IMR-90 (cell line): ENCODE data around the gene ATM. TPM values are rescaled to one million over a fixed set of nuclear protein-coding genes. Genes with fewer than 3 reads are reported as not detected.
A peak's percentile ranks its signal among the peaks of the same experiment; 100 is the strongest.

Experiments used
- ATAC-seq: fragments of 200-7000 bp; cut with Tn5 transposase; 2 replicates; pipeline ENCODE4 v1.9.1; 2020; ENCODE audit warnings: low read depth, mild to moderate bottlenecking, moderate library complexity
- BruUV-seq: library from RNA; stranded (reverse); fragments of 400-500 nt; replicated peaks from 2 replicates; lab custom pipeline; 2021; lab: Mats Ljungman, UMichigan
- CTCF ChIA-PET: fragments of 300-600 bp; formaldehyde crosslinking; extraction: SDS; loops from one replicate; lab custom pipeline; 2021; ENCODE audit warnings: antibody characterized with exemption; lab: Yijun Ruan, JAX
- POLR2A ChIA-PET: fragments of 300-600 bp; sonication (Branson Sonifier 250); formaldehyde crosslinking; loops from one replicate; lab custom pipeline; 2022; ENCODE audit warnings: antibody characterized with exemption; ENCODE audit not compliant: unreplicated experiment; lab: Charles Lee
- DNase-seq: peaks from one replicate; pipeline ENCODE4 v3.0.0; 2013
- H2AFZ ChIP-seq: replicated peaks from 2 replicates; pipeline ENCODE3; 2013; ENCODE audit warnings: low read length, mild to moderate bottlenecking; ENCODE audit not compliant: poor library complexity
- H2AK5ac ChIP-seq: 2 replicates; pipeline ENCODE4 v1.6.1; 2013; ENCODE audit warnings: low read depth, low read length, inconsistent platforms
- H2AK9ac ChIP-seq: replicated peaks from 2 replicates; pipeline ENCODE3; 2013; ENCODE audit warnings: mild to moderate bottlenecking, low read depth, low read length, moderate library complexity; ENCODE audit not compliant: poor library complexity
- H2BK120ac ChIP-seq: 2 replicates; pipeline ENCODE4 v1.6.1; 2013; ENCODE audit warnings: low read depth, low read length, inconsistent platforms
- H2BK15ac ChIP-seq: 3 replicates; pipeline ENCODE4 v1.6.1; 2013; ENCODE audit warnings: low read depth, low read length, inconsistent platforms
- H2BK20ac ChIP-seq: 2 replicates; pipeline ENCODE4 v1.6.1; 2013; ENCODE audit warnings: low read depth, mild to moderate bottlenecking, inconsistent platforms, low read length, moderate library complexity
- H2BK5ac ChIP-seq: 2 replicates; pipeline ENCODE4 v1.6.1; 2013; ENCODE audit warnings: mild to moderate bottlenecking, low read depth, low read length, inconsistent platforms; ENCODE audit not compliant: poor library complexity, severe bottlenecking
- H3K14ac ChIP-seq: replicated peaks from 2 replicates; pipeline ENCODE4 v1.6.1; 2013; ENCODE audit warnings: low read depth, low read length, inconsistent platforms
- H3K18ac ChIP-seq: 2 replicates; pipeline ENCODE4 v1.6.1; 2013; ENCODE audit warnings: low read depth, low read length, control low read depth
- H3K23ac ChIP-seq: 2 replicates; pipeline ENCODE4 v1.6.1; 2013; ENCODE audit warnings: low read depth, low read length, inconsistent platforms
- H3K27ac ChIP-seq: 2 replicates; pipeline ENCODE4 v1.5.1; 2013; ENCODE audit warnings: mild to moderate bottlenecking, control low read depth, low read length; ENCODE audit not compliant: insufficient read depth
- H3K27me3 ChIP-seq: 2 replicates; pipeline ENCODE4 v1.6.1; 2013; ENCODE audit warnings: low read length; ENCODE audit not compliant: control insufficient read depth, insufficient read depth
- H3K36me3 ChIP-seq: 2 replicates; pipeline ENCODE4 v1.6.1; 2013; ENCODE audit warnings: low read length, mixed read lengths; ENCODE audit not compliant: control insufficient read depth, insufficient read depth
- H3K4ac ChIP-seq: 2 replicates; pipeline ENCODE4 v1.6.1; 2013; ENCODE audit warnings: low read depth, low read length, inconsistent platforms
- H3K4me1 ChIP-seq: 2 replicates; pipeline ENCODE4 v1.6.1; 2013; ENCODE audit warnings: low read length, mixed read lengths; ENCODE audit not compliant: control insufficient read depth, insufficient read depth
- H3K4me2 ChIP-seq: 2 replicates; pipeline ENCODE4 v1.6.1; 2013; ENCODE audit warnings: low read depth, mild to moderate bottlenecking, control low read depth, low read length, moderate library complexity
- H3K4me3 ChIP-seq: 2 replicates; pipeline ENCODE4 v1.5.1; 2013; ENCODE audit warnings: low read depth, mild to moderate bottlenecking, control low read depth, low read length, moderate library complexity; ENCODE audit not compliant: insufficient read depth
- H3K56ac ChIP-seq: 2 replicates; pipeline ENCODE4 v1.6.1; 2013; ENCODE audit warnings: low read length, inconsistent platforms; ENCODE audit not compliant: insufficient read depth; ENCODE audit errors: extremely low read depth
- H3K79me1 ChIP-seq, 2 experiments: 2 replicates each; pipeline ENCODE4 v1.6.1; 2013; ENCODE audit warnings: low read length in 2 of 2, inconsistent platforms in 1 of 2, low read depth in 1 of 2
- H3K9ac ChIP-seq: 2 replicates; pipeline ENCODE4 v1.6.1; 2013; ENCODE audit warnings: low read depth, low read length, control low read depth
- H3K9me1 ChIP-seq: 2 replicates; pipeline ENCODE4 v1.6.1; 2013; ENCODE audit warnings: low read length, inconsistent platforms; ENCODE audit not compliant: insufficient read depth
- H3K9me3 ChIP-seq: 2 replicates; pipeline ENCODE4 v1.6.1; 2013; ENCODE audit warnings: low read length; ENCODE audit not compliant: control insufficient read depth, insufficient read depth
- H4K20me1 ChIP-seq: 2 replicates; pipeline ENCODE4 v1.6.1; 2013; ENCODE audit warnings: low read length, inconsistent platforms; ENCODE audit not compliant: insufficient read depth
- H4K5ac ChIP-seq: 2 replicates; pipeline ENCODE4 v1.6.1; 2013; ENCODE audit warnings: mild to moderate bottlenecking, low read depth, low read length, control low read depth
- H4K8ac ChIP-seq, 2 experiments: 2 replicates each; pipeline ENCODE4 v1.6.1; 2013; ENCODE audit warnings: low read depth in 2 of 2, low read length in 2 of 2, control low read depth in 1 of 2, inconsistent platforms in 1 of 2
- H4K91ac ChIP-seq: 2 replicates; pipeline ENCODE4 v1.6.1; 2013; ENCODE audit warnings: low read depth, low read length, inconsistent platforms; ENCODE audit not compliant: insufficient read depth
- BHLHE40 ChIP-seq: fragments of 150-350 bp; IDR thresholded peaks from 2 replicates; pipeline ENCODE4 v1.6.1; 2016; ENCODE audit warnings: mild to moderate bottlenecking, low read depth, low read length
- CEBPB ChIP-seq: IDR thresholded peaks from 2 replicates; pipeline ENCODE4 v1.6.1; 2012; ENCODE audit warnings: low read depth, low read length, improper control_type of control experiment
- CHD1 ChIP-seq: IDR thresholded peaks from 2 replicates; pipeline ENCODE4 v1.6.1; 2012; ENCODE audit warnings: low read depth, low read length, improper control_type of control experiment
- CTCF ChIP-seq: conservative IDR thresholded peaks from 2 replicates; pipeline ENCODE4 v1.5.1; 2012; ENCODE audit warnings: mild to moderate bottlenecking, low read depth, low read length, improper control_type of control experiment
- ELK1 ChIP-seq: fragments of 150-350 bp; IDR thresholded peaks from 2 replicates; pipeline ENCODE4 v1.6.1; 2016; ENCODE audit warnings: low read depth, mild to moderate bottlenecking, low read length, moderate library complexity, borderline replicate concordance
- FOS ChIP-seq: fragments of 150-350 bp; IDR thresholded peaks from 2 replicates; pipeline ENCODE4 v1.6.1; 2016; ENCODE audit warnings: low read depth, low read length
- MAFK ChIP-seq: IDR thresholded peaks from 2 replicates; pipeline ENCODE4 v1.6.1; 2012; ENCODE audit warnings: low read depth, low read length, improper control_type of control experiment
- MAZ ChIP-seq: IDR thresholded peaks from 2 replicates; pipeline ENCODE4 v1.6.1; 2012; ENCODE audit warnings: low read depth, mild to moderate bottlenecking, low read length, improper control_type of control experiment, moderate library complexity, borderline replicate concordance
- MXI1 ChIP-seq: IDR thresholded peaks from 2 replicates; pipeline ENCODE4 v1.6.1; 2012; ENCODE audit warnings: low read depth, mild to moderate bottlenecking, low read length, moderate library complexity, borderline replicate concordance
- NFE2L2 ChIP-seq: fragments of 150-350 bp; IDR thresholded peaks from 2 replicates; pipeline ENCODE4 v1.6.1; 2016; ENCODE audit warnings: low read depth, mild to moderate bottlenecking, low read length
- POLR2A ChIP-seq: IDR thresholded peaks from 2 replicates; pipeline ENCODE4 v1.6.1; 2012; ENCODE audit warnings: mild to moderate bottlenecking, low read depth, low read length
- RAD21 ChIP-seq: IDR thresholded peaks from 2 replicates; pipeline ENCODE4 v1.6.1; 2012; ENCODE audit warnings: low read length, improper control_type of control experiment
- RCOR1 ChIP-seq: IDR thresholded peaks from 2 replicates; pipeline ENCODE4 v1.6.1; 2012; ENCODE audit warnings: mild to moderate bottlenecking, low read length, improper control_type of control experiment; ENCODE audit not compliant: insufficient replicate concordance
- RFX5 ChIP-seq: IDR thresholded peaks from 2 replicates; pipeline ENCODE4 v1.8.0; 2012; ENCODE audit warnings: low read depth, mild to moderate bottlenecking, low read length, moderate library complexity
- SMC3 ChIP-seq: fragments of 150-350 bp; IDR thresholded peaks from 2 replicates; pipeline ENCODE4 v1.6.1; 2016; ENCODE audit warnings: low read depth, mild to moderate bottlenecking, antibody characterized with exemption, low read length, moderate library complexity
- USF2 ChIP-seq: fragments of 150-350 bp; IDR thresholded peaks from 2 replicates; pipeline ENCODE4 v1.6.1; 2017; ENCODE audit warnings: mild to moderate bottlenecking, antibody characterized with exemption, low read length, low read depth
- WGBS, 2 experiments: methylation state at CpG; one replicate each; pipeline versions ENCODE4 v1.1.5 to v1.1.7; 2013; ENCODE audit warnings: missing lambda C conversion rate in 2 of 2; ENCODE audit not compliant: insufficient read length in 1 of 2; ENCODE audit errors: extremely low coverage in 2 of 2; 5-methylcytosine and 5-hydroxymethylcytosine counted together
- dilution Hi-C: fragments of 300-500 bp; cut with HindIII; formaldehyde crosslinking; loops from one replicate; pipeline ENCODE4 v1.14.3; 2018; ENCODE audit warnings: low sequenced_read_pairs; ENCODE audit not compliant: unreplicated experiment
- in situ Hi-C: fragments of 300-500 bp; cut with MboI; formaldehyde crosslinking; loops from 3 replicates; pipeline ENCODE4 v1.14.3; 2019; ENCODE audit warnings: low sequenced_read_pairs, inconsistent platforms, mixed read lengths
- intact Hi-C: fragments of 100-400 bp; cut with micrococcal nuclease; formaldehyde crosslinking; loops from 2 replicates; pipeline ENCODE4 v1.10.0; 2022
- polyA plus RNA-seq, 3 experiments: library from polyadenylated mRNA; depleted of rRNA; stranded (reverse); fragments of >200 nt; gene quantifications; 2 replicates each; pipeline ENCODE4 v1.2.3, GENCODE V29; 2012; ENCODE audit warnings: low replicate concordance in 1 of 3
- total RNA-seq: library from RNA; depleted of rRNA; stranded (reverse); fragments of >200 nt; gene quantifications from 2 replicates; pipeline ENCODE4 v1.2.3, GENCODE V29; 2012

Gene ATM
- total and polyA plus RNA-seq, 2 of the 4 experiments (the other 2 are of a cell fraction), result 18.1 to 30.6 TPM

GRCh38 chr11:108221371-108221770, 1.5 kb upstream of the ATM start:
- WGBS, 2 experiments, result 0% methylated on average over 1 of the region's 12 CpGs; no CpG with 5 or more reads in 1 of the 2 experiments
- Histone ChIP-seq H3K56ac (peak overlapping the region; percentile 86), H2BK120ac (no peak overlapping the region), H3K4me2 (peak overlapping the region; percentile 76), H3K27ac (peak overlapping the region; percentile 19; the same call in 1 of the 2 replicates), H2BK15ac (no peak overlapping the region), H3K79me1 (peaks cover 20 to 60% of the 10 kb centered on the region in 2 experiments), H3K4ac (no peak overlapping the region), H2AFZ (no peak overlapping the region), H3K14ac (peak overlapping the region; percentile 87), H3K9me3 (no peaks in the 10 kb centered on the region), H4K91ac (no peak overlapping the region), H3K23ac (peak overlapping the region; percentile 93), H3K9me1 (peaks cover 9% of the 10 kb centered on the region), H3K18ac (no peak overlapping the region), H3K27me3 (no peaks in the 10 kb centered on the region), H4K20me1 (peaks cover 4% of the 10 kb centered on the region; the same call in 1 of the 2 replicates), H2AK9ac (no peak overlapping the region), H3K4me3 (peak overlapping the region; percentile 70), H3K9ac (peak overlapping the region; percentile 62; the same call in 1 of the 2 replicates), H2BK5ac (peak overlapping the region; percentile 47), H2AK5ac (no peak overlapping the region), H2BK20ac (no peak overlapping the region), H4K5ac (no peak overlapping the region), H3K4me1 (peaks cover 4% of the 10 kb centered on the region; the same call in 1 of the 2 replicates), H3K36me3 (no peaks in the 10 kb centered on the region; the same call in 1 of the 2 replicates), H4K8ac (peak overlapping the region; percentile 10 to 15; a peak in 3 of 4 replicates)
- CTCF ChIA-PET, result interaction anchor here (0.5 kb wide), 1 partner anchor 49 kb away, joined by 3 read pairs; no protein-coding TSS in a partner anchor
- intact Hi-C loops (loop anchor here (5.0 to 10.0 kb wide), 2 partner anchors 99 to 243 kb away; partner anchors contain the start of genes ACAT1 and C11orf65), dilution Hi-C loops (no loop called here), in situ Hi-C loops (no loop called here)
- TF ChIP-seq MXI1 (no peak), ELK1 (no peak), USF2 (no peak), RCOR1 (no peak), CEBPB (no peak), POLR2A (no peak; the same call in 1 of the 2 replicates), MAZ (no peak), CHD1 (no peak), FOS (no peak), RAD21 (no peak), SMC3 (no peak), RFX5 (no peak), BHLHE40 (no peak), NFE2L2 (no peak), MAFK (no peak), CTCF (no peak)
- POLR2A ChIA-PET, result no interaction called here
- ATAC-seq, result no peak
- BruUV-seq, result no TSS peak
- DNase-seq, result peak; percentile 45
